Measurements from ENCODE around the gene ST8SIA4.

- TF ChIP-seq CTCF (IDR thresholded peaks at IDR 0.05), result no peak
- no peak for TF ChIP-seq POLR2A (IDR thresholded peaks at IDR 0.05)
- no peak for TF ChIP-seq POLR2AphosphoS5 (IDR thresholded peaks at IDR 0.05)
Measured at GRCh38 chr5:100863739-100864138, 39.3 kb downstream of the ST8SIA4 start.
